Astrocyte of the hippocampus (primary cell): Measurements from ENCODE around the gene PDZRN4.

Experiments used
- DNase-seq: peaks from one replicate; pipeline ENCODE4 v3.0.0; 2011; ENCODE audit warnings: low read depth, low spot score

Gene PDZRN4

GRCh38 chr12:41362510-41362909, 174.4 kb downstream of the PDZRN4 start:
- DNase-seq: no peak

DNA sequence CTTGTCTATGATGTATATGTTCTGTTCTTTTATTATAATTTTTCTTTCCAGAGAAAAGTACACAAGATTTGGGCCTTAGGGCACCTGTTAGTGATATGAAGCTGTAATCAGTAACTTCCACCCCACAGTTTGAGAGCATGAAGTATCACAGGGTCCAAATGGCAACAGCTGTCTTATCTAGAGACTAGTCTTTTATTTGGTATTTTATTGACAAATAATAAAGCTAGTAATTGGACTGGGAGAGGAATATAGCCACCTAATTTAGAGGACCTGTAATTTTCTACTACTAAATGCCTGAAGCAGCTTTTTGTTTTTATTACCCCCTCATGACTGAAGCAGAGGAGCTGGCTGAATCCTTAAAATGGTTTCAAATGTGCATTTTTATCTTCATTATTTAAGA, 174.8 kb downstream of the PDZRN4 start:
- no peak for DNase-seq

GRCh38 chr12:41364211-41364610, 176.1 kb downstream of the PDZRN4 start:
- no peak for DNase-seq

GRCh38 chr12:41365653-41366171, 177.6 kb downstream of the PDZRN4 start:
- peak; percentile 44 for DNase-seq

DNA sequence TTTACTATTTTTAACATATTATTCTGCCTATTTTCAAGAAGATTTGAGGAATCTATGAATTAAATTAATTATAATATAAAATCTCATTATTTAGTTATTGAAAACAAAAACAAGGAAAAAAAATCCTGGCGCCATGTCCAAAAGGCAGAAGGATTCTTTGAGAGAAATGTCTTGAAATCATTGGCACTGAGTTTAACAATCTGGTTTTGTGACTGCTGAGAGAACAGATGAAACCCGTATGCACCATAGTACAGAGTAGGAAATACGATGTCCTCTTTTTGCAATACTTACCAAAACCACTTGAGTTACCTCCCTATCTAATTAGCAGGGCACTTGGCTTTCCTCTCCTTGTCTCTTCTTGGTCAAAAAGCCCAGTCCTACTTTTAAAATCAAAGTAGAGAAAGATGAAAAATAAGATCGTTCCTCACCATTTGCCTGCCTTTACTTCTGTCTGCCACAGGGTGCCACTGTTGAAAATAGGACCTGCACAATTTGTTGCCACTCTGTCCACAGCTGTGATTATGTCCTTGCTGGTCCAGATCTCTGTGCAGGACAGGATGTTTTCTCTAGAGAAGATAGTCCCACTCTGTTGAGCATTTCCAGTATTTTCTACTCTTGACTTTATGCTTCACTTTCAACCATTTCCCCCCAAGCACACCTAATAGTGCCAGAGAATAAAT, 179.7 kb downstream of the PDZRN4 start:
- DNase-seq: no peak

GRCh38 chr12:41380878-41381277, 192.8 kb downstream of the PDZRN4 start:
- DNase-seq: no peak

GRCh38 chr12:41402801-41403200, 214.7 kb downstream of the PDZRN4 start:
- DNase-seq: no peak

DNA sequence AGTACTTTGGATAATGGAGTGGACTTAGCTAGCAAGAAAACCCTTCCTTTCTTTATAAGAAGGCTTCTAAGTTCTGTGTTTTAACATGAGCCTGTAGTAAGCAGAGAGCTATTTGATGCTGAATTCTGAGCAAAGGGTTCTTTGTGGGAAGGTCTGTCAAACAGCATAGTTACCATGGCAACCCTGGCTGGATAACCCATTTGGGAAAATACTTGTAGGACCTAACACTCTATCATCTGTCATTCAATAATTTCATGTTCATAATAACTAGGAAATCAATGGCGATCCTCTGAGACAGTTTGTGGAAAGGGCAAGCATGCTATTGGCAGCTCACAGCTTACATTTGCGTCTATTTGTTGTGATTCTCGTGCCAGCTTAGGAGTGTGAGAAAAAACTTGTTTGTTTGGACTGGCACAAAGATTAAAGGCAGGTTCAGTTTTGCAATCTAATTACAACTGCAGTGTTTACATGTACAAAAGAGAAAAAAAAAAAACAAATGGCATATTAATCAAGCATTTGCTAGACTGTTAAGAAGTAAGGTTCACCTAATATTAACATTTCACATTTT, 219.2 kb downstream of the PDZRN4 start:
- DNase-seq: peak; percentile 56

DNA sequence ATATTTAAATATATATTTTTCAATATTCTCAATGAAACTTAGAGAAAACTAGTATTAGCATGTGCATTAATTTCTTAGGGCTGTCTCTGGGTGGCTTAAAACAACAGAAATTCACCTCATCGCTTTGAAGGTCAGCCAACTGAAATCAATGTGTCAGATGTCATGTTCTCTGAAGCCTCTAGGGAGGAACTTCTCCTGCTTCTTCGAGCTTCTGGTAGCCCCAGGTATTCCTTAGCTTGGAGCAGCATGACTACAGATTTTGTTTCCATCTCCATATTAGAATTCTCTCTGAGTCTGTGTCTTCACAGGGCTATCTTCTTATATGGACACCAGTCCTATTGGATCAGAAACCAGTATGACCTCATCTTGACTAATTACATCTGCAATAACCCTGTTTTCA, 221.5 kb downstream of the PDZRN4 start:
- no peak for DNase-seq

DNA sequence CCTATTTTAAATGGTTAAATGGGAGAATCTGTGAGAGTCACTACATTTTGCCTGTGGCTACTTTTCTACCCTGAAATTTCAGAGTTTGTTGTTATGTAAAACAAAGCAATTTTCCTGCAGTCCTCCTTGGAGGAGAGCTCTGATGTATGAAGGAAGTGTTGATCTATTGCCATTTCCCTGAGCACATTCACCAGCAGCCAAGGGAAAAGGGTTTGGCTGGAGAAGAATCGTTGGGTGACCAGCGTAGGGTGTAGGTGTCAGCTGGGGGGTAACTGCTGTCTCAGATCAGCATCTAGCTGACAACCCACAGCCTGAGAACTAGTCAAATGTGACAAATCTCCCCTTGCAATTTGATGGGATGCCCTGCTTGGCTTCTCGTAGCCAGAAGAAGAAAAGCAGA, 230.5 kb downstream of the PDZRN4 start:
- DNase-seq: no peak

- no peak for DNase-seq
Measured at GRCh38 chr12:41419131-41419893, 231.2 kb downstream of the PDZRN4 start.

DNA sequence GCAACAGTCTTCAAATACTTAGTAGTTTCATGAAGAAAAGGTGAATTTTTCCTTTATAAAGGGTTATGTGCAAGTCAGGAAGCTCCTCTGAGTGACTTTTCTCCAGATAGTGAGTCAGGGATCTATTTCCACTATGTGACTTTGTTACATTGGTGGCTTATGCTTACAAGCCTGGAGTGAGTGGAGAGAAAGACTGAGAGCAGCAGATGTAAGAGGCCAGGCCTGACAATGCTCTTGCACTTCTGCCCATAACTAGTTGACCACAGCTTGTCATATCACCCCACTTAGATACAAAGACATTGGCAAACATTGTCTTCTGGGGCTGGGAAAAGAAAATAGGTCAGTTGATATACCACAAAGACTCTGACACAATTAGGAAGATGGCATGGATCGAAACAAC, 236.5 kb downstream of the PDZRN4 start:
- no peak for DNase-seq

DNA sequence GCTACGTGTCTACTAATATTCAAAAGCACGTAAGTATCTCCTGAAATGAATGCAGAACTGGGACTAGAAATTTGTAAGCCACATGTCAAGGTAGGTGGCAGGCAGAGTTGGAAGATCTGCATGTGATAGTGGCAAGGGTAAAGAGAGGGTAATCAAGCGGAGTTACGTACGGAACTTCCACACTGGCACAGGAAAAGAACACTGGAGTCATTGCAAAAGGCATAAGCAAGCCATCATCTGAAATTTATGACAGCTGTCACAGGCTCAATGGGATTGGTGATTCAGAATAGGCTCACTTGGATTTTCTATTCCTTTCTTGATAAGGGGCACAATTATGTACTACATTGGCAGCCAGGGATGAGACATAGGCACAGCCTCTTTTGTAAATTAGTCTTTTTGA, 245.3 kb downstream of the PDZRN4 start:
- DNase-seq: no peak

DNA sequence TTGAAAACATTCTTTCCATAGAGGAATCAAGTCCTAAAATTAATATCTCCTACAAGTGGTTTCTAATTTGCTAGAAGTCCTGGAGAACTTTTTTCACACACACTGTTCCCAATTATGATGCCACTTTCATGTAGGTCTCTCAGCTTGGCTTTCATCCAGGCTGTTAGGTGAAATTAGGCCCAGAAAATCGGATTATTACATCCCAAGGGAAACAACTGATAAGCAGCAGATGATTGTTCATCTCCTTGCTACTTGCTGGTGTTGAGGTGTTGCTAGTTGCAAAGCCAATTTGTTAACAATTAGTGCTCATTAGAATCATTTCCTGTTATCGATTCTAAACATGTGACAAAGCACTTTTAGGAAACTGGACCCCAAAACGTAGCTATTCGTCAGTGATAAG, 248.0 kb downstream of the PDZRN4 start:
- DNase-seq: no peak

DNA sequence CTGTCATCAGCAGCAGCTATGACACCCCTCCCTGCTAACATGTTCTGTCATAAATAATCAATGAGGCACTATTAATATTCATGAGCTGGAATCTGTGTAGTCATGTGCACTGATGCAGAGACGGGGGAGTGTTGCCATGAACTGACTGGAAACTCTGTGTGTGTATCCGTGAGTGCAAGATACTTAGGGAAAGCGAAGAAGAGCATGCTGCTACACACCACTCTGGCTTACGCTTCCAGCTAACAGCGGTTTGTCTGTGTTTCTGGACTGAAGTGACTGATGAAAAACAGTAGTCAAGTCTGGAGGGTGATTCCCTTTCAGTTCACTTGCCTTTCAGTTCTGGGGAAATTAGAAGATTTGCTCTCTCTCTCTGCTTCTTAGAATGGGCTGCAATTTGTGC, 249.4 kb downstream of the PDZRN4 start:
- DNase-seq: peak; percentile 35

- no peak for DNase-seq
Measured at GRCh38 chr12:41438854-41439541, 250.9 kb downstream of the PDZRN4 start.

DNA sequence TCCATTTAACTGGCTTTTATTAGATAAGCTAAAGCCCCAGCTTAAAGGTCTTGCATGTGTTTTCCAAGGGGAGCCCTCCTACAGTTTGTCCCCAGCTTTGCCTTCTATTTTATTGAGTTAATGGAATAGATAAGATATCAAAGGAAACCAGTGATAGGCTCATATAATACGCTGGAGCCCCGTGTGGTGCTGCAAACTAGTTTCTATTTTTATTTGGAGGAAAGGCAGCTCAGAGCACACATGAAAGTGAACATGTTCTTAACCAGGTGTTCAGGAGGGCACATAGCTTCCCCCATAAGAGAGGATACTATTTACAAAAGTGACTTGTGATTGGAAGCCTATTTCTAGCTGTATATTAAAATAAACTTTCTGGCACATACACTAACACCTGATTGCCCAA, 251.7 kb downstream of the PDZRN4 start:
- DNase-seq: no peak

DNA sequence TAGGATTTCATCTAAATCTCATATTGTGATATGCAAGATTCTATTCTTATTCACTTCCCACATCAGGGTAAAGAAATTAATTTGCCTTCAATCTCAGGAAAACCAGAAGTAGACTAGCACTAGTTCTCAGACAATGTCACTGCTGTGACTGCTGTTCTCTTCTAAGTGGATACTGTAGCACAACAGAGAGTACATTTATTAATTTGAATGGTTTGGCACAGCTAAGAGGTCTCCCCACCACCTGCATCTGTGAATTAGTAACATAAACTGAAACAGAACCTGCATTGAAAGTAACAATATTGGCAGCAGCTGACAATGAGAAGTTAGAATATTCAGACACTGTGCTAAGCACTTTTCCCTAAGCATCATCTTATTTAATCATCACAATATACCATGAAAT, 253.1 kb downstream of the PDZRN4 start:
- DNase-seq: no peak

DNA sequence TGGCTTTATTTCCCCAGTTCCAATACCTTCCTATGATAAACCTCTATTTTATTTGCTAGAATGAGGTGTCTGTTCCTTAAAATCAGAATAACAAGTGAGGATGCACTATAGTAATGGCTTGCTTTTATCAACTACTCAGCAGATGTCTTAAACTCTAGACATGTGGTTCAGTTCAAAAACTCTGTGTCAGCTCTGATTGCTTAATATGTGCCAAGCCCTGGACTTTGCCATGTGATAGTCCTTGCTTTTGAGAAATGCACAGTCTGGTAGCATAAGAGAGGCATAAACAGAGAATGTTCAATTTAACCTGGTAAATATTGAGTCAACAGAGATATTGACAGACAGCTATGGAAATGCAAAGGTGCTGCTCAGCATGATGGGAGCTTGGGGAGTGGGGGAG, 254.8 kb downstream of the PDZRN4 start:
- no peak for DNase-seq

DNA sequence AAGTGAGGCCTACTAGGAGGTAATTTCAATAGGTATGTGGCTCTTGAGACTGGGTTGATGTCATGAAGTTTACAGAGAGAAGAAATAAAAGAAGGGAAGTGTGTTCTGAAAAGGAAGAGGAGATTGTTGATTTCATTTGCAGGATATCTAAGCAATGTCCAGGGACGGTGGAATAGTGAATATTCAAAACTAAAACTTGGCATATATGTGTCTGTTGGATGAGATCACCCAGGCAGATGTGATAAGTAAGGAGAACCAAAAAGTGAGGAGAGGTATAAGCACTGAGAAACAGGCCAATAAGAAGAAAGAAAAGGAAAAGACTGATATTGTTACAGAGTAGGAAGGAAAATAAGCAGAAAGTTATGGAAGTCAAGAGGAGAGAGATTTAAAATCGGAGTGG, 255.6 kb downstream of the PDZRN4 start:
- no peak for DNase-seq

GRCh38 chr12:41452838-41453407, 264.8 kb downstream of the PDZRN4 start:
- DNase-seq: no peak

DNA sequence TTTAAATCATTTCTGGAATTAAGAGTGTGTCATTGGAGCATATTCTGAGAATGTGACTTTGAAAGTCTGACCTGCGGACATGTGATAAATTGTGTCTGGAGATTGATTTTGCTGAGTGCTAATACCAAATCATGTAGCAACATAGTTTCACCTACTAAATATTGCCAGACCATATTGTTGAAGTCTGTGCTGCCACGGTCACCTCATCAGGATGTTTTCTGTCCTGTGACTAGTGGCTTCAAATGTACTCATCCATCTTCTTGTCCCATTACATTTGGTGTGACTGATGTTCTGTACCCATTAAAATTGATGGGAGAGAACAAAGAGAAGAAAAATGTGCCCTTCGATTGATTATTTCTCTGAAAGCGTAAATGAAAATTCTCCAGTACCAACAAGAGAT, 265.3 kb downstream of the PDZRN4 start:
- DNase-seq: no peak
